Ascending aorta (tissue), 2 donors: ENCODE measurements around the gene TNK2. TPM values are rescaled to one million over a fixed set of nuclear protein-coding genes. Genes with fewer than 3 reads are reported as not detected.
A peak's percentile ranks its signal among the peaks of the same experiment; 100 is the strongest.

Source experiments
- DNase-seq, 2 donors: peaks; one replicate each; pipeline ENCODE4 v3.0.0-alpha.2; 2019; ENCODE audit warnings: low spot score in 2 of 2
- H3K27ac ChIP-seq, 2 donors: fragments of 200-600 bp; sonication (generic); one replicate each; pipeline ENCODE4 v1.5.1; 2016 to 2017; ENCODE audit warnings: mild to moderate bottlenecking in 1 of 2
- H3K27me3 ChIP-seq: fragments of 200-600 bp; sonication (generic); one replicate; pipeline ENCODE4 v1.5.1; 2017
- H3K36me3 ChIP-seq, 2 donors: fragments of 200-600 bp; sonication (generic); one replicate each; pipeline ENCODE4 v1.5.1; 2016
- H3K4me1 ChIP-seq, 2 donors: fragments of 200-600 bp; sonication (generic); one replicate each; pipeline ENCODE4 v1.5.1; 2016 to 2017; ENCODE audit warnings: mild to moderate bottlenecking in 1 of 2
- H3K4me3 ChIP-seq, 2 donors: fragments of 200-600 bp; sonication (generic); one replicate each; pipeline ENCODE4 v1.5.1; 2016 to 2017; ENCODE audit warnings: mild to moderate bottlenecking in 1 of 2
- H3K9me3 ChIP-seq, 2 donors: fragments of 200-600 bp; sonication (generic); one replicate each; pipeline ENCODE4 v1.5.1; 2016
- intact Hi-C: fragments of 100-400 bp; cut with DNase I; formaldehyde crosslinking; loops from one replicate; pipeline ENCODE4 v1.15.1; 2023
- total RNA-seq: library from RNA; depleted of rRNA; stranded (reverse); fragments of >200 nt; gene quantifications from one replicate; pipeline ENCODE4 v1.1.0, GENCODE V29; 2016
- TF ChIP-seq, protein P1 (sequence below), 3 experiments: fragments of 200-600 bp in 2 of 3; fragments of 450-650 bp in 1 of 3; sonication (generic) in 2 of 3; IDR thresholded peaks; one replicate each; pipeline ENCODE4 v1.5.1; 2016 to 2019; ENCODE audit warnings: antibody characterized with exemption in 3 of 3, mild to moderate bottlenecking in 1 of 3, moderate library complexity in 1 of 3

The TNK2 gene
- total RNA-seq, 1 donor from 2014 or later = 164 TPM

DNA sequence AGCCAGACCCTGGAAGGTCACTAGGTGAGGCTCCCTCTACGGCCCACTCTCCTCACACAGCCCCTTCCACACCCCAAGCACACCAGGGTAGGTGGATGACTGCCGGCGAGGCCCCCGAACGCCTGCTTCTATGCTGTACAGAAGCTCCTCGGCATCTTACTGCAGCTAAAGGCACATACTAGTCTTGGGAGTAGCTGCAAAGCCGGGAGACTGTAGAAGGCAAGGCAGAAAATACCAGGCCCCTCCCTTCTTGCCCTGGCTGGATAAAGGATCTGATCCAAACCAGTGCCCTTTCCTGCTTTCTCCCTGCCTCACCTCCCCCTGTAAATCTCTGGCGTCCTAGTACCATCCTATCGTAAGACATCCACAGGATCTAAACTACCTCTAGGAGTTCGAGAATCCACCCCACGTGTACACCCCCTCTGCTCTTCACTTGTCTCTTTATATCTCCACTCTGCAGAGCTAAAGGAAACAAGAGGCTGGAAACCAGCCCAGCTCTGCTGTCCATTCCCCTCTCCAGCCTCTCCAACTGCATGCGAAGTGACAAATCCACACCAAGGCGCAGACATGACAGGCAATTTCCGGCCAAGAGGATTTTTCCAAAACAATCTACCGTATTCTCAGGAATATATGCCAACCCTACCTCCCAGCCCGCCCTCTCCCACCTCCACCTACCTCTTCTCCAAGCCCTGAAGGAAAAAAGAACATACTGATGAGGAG, 11.8 kb downstream of the TNK2 start:
- H3K27ac ChIP-seq = peak overlapping the region; percentile 94 to 98
- peak overlapping the region; percentile 77 to 90 for H3K4me3 ChIP-seq
- DNase-seq = no peak
- no peaks in the 10 kb centered on the region for H3K9me3 ChIP-seq
- no peaks in the 10 kb centered on the region for H3K36me3 ChIP-seq
- TF ChIP-seq, protein P1, sequence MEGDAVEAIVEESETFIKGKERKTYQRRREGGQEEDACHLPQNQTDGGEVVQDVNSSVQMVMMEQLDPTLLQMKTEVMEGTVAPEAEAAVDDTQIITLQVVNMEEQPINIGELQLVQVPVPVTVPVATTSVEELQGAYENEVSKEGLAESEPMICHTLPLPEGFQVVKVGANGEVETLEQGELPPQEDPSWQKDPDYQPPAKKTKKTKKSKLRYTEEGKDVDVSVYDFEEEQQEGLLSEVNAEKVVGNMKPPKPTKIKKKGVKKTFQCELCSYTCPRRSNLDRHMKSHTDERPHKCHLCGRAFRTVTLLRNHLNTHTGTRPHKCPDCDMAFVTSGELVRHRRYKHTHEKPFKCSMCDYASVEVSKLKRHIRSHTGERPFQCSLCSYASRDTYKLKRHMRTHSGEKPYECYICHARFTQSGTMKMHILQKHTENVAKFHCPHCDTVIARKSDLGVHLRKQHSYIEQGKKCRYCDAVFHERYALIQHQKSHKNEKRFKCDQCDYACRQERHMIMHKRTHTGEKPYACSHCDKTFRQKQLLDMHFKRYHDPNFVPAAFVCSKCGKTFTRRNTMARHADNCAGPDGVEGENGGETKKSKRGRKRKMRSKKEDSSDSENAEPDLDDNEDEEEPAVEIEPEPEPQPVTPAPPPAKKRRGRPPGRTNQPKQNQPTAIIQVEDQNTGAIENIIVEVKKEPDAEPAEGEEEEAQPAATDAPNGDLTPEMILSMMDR (IDR thresholded peaks at IDR 0.05) = no peak
- intact Hi-C loops = loop anchor here (1.0 to 10.0 kb wide), 2 partner anchors 13 to 1762 kb away; partner anchors contain the start of gene HES1
- peaks cover 20 to 47% of the 10 kb centered on the region in 2 donors for H3K4me1 ChIP-seq
- H3K27me3 ChIP-seq = no peaks in the 10 kb centered on the region

DNA sequence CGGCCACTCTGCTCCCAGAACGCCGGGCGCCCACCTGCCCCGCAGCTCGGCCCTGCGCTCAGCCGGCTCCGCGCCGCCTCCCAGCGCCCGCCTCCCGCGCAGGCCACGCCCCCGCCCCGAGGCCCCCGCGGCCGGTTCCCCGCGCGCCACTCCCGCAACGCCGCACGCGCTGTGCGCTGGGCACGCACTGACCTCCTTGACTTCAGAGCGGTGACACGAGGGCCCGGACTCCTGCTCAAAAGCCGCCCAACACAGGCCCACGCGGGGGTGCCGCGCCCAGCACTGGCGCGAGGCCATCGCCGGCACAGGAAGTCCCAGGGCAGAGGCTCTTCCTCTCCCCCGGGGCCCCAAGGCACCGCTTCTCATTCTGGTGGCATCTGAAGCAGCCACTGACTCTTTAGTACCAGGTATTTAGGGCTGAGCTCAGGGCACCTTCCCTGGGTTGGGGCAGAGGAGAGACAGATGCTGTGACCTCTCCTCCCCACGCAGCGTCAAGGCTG, 12.4 kb downstream of the TNK2 start:
- intact Hi-C loops = loop anchor here (1.0 to 10.0 kb wide), 2 partner anchors 19 to 1761 kb away; partner anchors contain the start of gene HES1
- Histone ChIP-seq H3K4me1 (peaks cover 20 to 51% of the 10 kb centered on the region in 2 donors), H3K27ac (peak overlapping the region; percentile 94 to 98), H3K27me3 (no peaks in the 10 kb centered on the region), H3K36me3 (no peaks in the 10 kb centered on the region), H3K4me3 (peak overlapping the region; percentile 77 to 90), H3K9me3 (no peaks in the 10 kb centered on the region)
- peak; percentile 43 to 89 for DNase-seq
- TF ChIP-seq, protein P1 (IDR thresholded peaks at IDR 0.05) = no peak

DNA sequence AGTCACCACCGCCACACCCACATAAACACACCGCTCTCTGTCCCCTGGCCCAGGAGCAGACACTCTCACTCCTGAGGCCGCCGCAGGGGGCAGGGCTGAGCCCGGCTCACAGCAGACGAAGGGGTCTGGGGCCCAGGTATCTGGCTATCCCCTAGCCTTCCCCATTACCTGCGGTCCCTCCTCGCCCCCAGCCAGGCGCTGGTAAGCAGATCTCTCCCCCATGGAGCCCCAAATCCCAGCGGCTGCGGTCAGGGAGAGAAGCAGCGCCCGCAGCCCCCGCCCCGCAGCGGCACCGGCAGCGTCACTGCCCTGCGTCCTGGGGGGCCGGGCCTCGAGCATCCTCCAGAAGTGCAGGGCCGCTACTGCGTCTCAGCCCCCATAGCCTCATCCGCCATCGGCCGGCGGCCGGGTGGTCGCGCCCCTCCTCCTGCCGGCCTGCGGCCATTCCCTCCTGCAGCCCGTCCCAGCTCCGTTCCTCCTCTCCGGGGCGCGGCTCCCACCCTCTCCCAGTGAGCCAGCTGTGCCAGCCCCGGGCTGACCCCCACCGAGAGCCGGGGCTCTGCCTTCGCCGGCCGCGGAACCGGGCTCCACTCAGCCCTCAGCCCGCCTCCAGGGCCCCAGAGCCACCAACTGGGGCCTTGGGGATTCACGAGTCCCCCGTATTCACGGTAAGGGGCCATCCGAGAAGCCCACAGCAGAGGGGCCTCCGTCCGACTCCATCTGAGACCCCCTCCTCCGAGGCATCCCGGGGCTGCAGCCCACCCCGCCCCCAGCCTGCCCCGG, 13.1 kb downstream of the TNK2 start:
- TF ChIP-seq, protein P1 (IDR thresholded peaks at IDR 0.05) = no peak
- H3K9me3 ChIP-seq = no peaks in the 10 kb centered on the region
- H3K4me3 ChIP-seq = peak overlapping the region; percentile 77 to 90
- peaks cover 20 to 52% of the 10 kb centered on the region in 2 donors for H3K4me1 ChIP-seq
- no peaks in the 10 kb centered on the region for H3K27me3 ChIP-seq
- H3K27ac ChIP-seq = peak overlapping the region; percentile 94 to 98
- no peaks in the 10 kb centered on the region for H3K36me3 ChIP-seq
- DNase-seq = no peak
- intact Hi-C loops = loop anchor here (1.0 to 10.0 kb wide), 2 partner anchors 20 to 1760 kb away; partner anchors contain the start of gene HES1

DNA sequence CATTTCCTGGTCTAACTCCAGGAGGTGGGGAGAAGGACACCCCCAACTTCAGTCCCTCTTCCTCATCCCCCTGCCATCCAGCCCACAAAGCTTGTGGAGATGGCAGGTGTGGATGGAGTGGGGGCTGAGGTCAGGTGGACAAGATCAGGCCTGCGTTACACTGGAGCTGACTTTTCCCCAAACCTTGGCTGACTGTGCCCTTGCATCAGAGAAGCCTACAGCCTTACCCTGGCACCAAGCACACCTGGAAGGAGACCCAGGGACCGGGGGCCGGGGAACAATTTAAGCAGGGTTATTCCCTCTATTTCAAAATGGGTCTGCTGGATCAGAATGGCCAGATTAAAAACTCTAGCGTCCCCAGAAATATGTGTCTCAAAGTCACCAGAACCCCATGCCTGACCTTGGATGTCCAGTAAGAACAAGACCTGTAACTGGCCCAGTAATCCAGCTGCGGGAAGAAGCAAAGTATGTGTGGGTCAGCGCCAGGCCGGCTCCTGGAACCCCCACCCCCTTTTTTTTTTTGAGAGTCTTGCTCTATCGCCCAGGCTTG, 14.4 kb downstream of the TNK2 start:
- intact Hi-C loops = loop anchor here (1.0 to 10.0 kb wide), 2 partner anchors 31 to 1759 kb away; partner anchors contain the start of gene HES1
- TF ChIP-seq, protein P1 (IDR thresholded peaks at IDR 0.05) = no peak
- H3K4me1 ChIP-seq = peaks cover 20 to 56% of the 10 kb centered on the region in 2 donors

DNA sequence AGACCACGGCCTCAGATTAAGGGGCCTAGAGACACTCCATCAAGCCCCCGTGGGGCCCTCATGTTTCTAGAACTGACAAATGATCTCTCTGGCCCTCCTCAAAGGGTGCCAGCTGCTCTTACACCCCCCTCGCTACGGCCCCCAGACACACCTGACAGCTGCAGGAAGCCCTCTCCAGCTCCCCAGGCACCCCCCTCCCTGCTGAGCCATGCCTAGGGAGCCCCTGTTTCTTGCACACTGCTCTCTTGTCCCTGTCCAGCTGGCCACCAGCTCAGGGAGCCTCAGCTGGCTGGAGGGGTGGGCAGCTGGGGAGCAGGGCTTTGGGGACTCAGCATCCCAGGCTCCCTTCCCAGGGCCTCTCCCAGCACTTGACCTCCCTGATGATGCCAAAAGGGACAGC, 14.8 kb downstream of the TNK2 start:
- TF ChIP-seq, protein P1 (IDR thresholded peaks at IDR 0.05) = no peak
- DNase-seq = no peak
- Histone ChIP-seq H3K4me1 (peaks cover 20 to 56% of the 10 kb centered on the region in 2 donors), H3K4me3 (peak overlapping the region in 1 of 2 donors; percentile 64), H3K27ac (peak overlapping the region; percentile 94 to 98), H3K36me3 (peaks cover 0 to 2% of the 10 kb centered on the region in 2 donors), H3K9me3 (no peaks in the 10 kb centered on the region), H3K27me3 (no peaks in the 10 kb centered on the region)
- intact Hi-C loops = loop anchor here (10.0 kb wide), 1 partner anchor 1759 kb away; the partner anchor contains the start of gene HES1

More for the DNA sequence above, 14.4 kb downstream of the TNK2 start:
- Histone ChIP-seq H3K36me3 (no peaks in the 10 kb centered on the region), H3K27ac (peak overlapping the region; percentile 94 to 98), H3K9me3 (no peaks in the 10 kb centered on the region), H3K27me3 (no peaks in the 10 kb centered on the region), H3K4me3 (peak overlapping the region; percentile 77 to 90)
- DNase-seq = no peak
